Fibroblast of lung (primary cell): ENCODE results near the gene CAMKMT. TPM values are rescaled to one million over a fixed set of nuclear protein-coding genes. Genes with fewer than 3 reads are reported as not detected.
"Not testable (repeated sequence)": the region's sequence is repeated elsewhere in the genome, so short reads cannot be mapped to it uniquely, and the experiment has no call there.

Experiments
- DNase-seq, 2 donors: peaks; one replicate each; pipeline versions ENCODE4 v3.0.0 to v3.0.0-alpha.2; 2010; ENCODE audit warnings: low read depth in 2 of 2
- H2AFZ ChIP-seq: 2 replicates; pipeline ENCODE4 v1.5.1; 2012; ENCODE audit warnings: low read length, control low read depth, inconsistent platforms
- H3K27ac ChIP-seq: 2 replicates; pipeline ENCODE4 v1.5.1; 2011; ENCODE audit warnings: low read length, control low read depth; ENCODE audit not compliant: insufficient read depth
- H3K27me3 ChIP-seq: 2 replicates; pipeline ENCODE4 v1.5.1; 2011; ENCODE audit warnings: mild to moderate bottlenecking, low read length; ENCODE audit not compliant: control insufficient read depth, insufficient read depth
- H3K36me3 ChIP-seq: 2 replicates; pipeline ENCODE4 v1.5.1; 2011; ENCODE audit warnings: low read length; ENCODE audit not compliant: control insufficient read depth, insufficient read depth
- H3K4me1 ChIP-seq: 2 replicates; pipeline ENCODE4 v1.5.1; 2011; ENCODE audit warnings: low read length; ENCODE audit not compliant: control insufficient read depth, insufficient read depth; ENCODE audit errors: extremely low read depth
- H3K4me2 ChIP-seq: 2 replicates; pipeline ENCODE4 v1.5.1; 2011; ENCODE audit warnings: low read length, control low read depth; ENCODE audit not compliant: insufficient read depth; ENCODE audit errors: extremely low read depth
- H3K4me3 ChIP-seq, 4 experiments: fragments of 200-600 bp in 1 of 4; sonication (generic) in 1 of 4; replicated peaks in 1 of 4; 2 replicates each; pipeline ENCODE4 v1.5.1; 2011 to 2016; ENCODE audit warnings: low read length in 4 of 4, low read depth in 3 of 4, mild to moderate bottlenecking in 3 of 4, control low read depth in 2 of 4, inconsistent platforms in 1 of 4, mixed read lengths in 1 of 4; ENCODE audit not compliant: insufficient read depth in 1 of 4; ENCODE audit errors: control extremely low read depth in 1 of 4
- H3K79me2 ChIP-seq: 2 replicates; pipeline ENCODE4 v1.5.1; 2012; ENCODE audit warnings: mild to moderate bottlenecking, low read length, inconsistent platforms; ENCODE audit not compliant: control insufficient read depth, insufficient read depth
- H3K9ac ChIP-seq: 2 replicates; pipeline ENCODE4 v1.5.1; 2011; ENCODE audit warnings: mild to moderate bottlenecking, low read length, control low read depth; ENCODE audit not compliant: insufficient read depth
- H3K9me3 ChIP-seq: 2 replicates; pipeline ENCODE4 v1.5.1; 2012; ENCODE audit warnings: low read depth, low read length; ENCODE audit not compliant: control insufficient read depth, insufficient read depth
- H4K20me1 ChIP-seq: 2 replicates; pipeline ENCODE4 v1.5.1; 2011; ENCODE audit warnings: low read length; ENCODE audit not compliant: control insufficient read depth, insufficient read depth; ENCODE audit errors: extremely low read depth
- EZH2 ChIP-seq: IDR thresholded peaks from 2 replicates; pipeline ENCODE4 v1.5.1; 2012; ENCODE audit warnings: low read length, control low read depth, mild to moderate bottlenecking; ENCODE audit errors: missing control alignments
- polyA plus RNA-seq, 2 donors: library from polyadenylated mRNA; depleted of rRNA in 1 of 2; stranded (reverse) in 1 of 2; unstranded in 1 of 2; fragments of >200 nt; gene quantifications; 2 replicates each; pipeline ENCODE4 v1.2.1, GENCODE V29; 2011 to 2012; ENCODE audit warnings: missing spikeins in 1 of 2
- total RNA-seq: library from RNA; depleted of rRNA; stranded (reverse); fragments of >200 nt; gene quantifications from 2 replicates; pipeline ENCODE4 v1.2.1, GENCODE V29; 2014
- TF ChIP-seq, protein P1 (sequence below), 2 donors: IDR thresholded peaks in 1 of 2; conservative IDR thresholded peaks in 1 of 2; 1 replicate in 1 of 2; 2 replicates in 1 of 2; pipeline ENCODE4 v1.5.1; 2011 to 2012; ENCODE audit warnings: low read length in 2 of 2, control low read depth in 1 of 2, inconsistent platforms in 1 of 2, low read depth in 1 of 2, mild to moderate bottlenecking in 1 of 2

CAMKMT gene
- total and polyA plus RNA-seq, 2 donors (not counting 1 experiment from before 2014, with no cell fraction given), result 7.9 to 11.6 TPM

- Histone ChIP-seq H3K9me3 (no peaks in the 10 kb centered on the region), H4K20me1 (no peaks in the 10 kb centered on the region), H3K4me1 (no peaks in the 10 kb centered on the region), H3K9ac (no peak overlapping the region), H3K27ac (no peak overlapping the region), H3K4me3 (no peak overlapping the region), H3K27me3 (no peaks in the 10 kb centered on the region), H2AFZ (no peak overlapping the region), H3K36me3 (no peaks in the 10 kb centered on the region), H3K4me2 (no peak overlapping the region), H3K79me2 (no peaks in the 10 kb centered on the region)
- TF ChIP-seq, protein P1, sequence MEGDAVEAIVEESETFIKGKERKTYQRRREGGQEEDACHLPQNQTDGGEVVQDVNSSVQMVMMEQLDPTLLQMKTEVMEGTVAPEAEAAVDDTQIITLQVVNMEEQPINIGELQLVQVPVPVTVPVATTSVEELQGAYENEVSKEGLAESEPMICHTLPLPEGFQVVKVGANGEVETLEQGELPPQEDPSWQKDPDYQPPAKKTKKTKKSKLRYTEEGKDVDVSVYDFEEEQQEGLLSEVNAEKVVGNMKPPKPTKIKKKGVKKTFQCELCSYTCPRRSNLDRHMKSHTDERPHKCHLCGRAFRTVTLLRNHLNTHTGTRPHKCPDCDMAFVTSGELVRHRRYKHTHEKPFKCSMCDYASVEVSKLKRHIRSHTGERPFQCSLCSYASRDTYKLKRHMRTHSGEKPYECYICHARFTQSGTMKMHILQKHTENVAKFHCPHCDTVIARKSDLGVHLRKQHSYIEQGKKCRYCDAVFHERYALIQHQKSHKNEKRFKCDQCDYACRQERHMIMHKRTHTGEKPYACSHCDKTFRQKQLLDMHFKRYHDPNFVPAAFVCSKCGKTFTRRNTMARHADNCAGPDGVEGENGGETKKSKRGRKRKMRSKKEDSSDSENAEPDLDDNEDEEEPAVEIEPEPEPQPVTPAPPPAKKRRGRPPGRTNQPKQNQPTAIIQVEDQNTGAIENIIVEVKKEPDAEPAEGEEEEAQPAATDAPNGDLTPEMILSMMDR (conservative IDR thresholded peaks at IDR 0.05 in 1 of 2, IDR thresholded peaks at IDR 0.05 in 1 of 2; ENCODE audit: low read depth in 1 of 2, low read length in 2 of 2), result no peak
- no peak for DNase-seq
Observed at GRCh38 chr2:44496130-44496529, 134.4 kb downstream of the CAMKMT start.

DNA sequence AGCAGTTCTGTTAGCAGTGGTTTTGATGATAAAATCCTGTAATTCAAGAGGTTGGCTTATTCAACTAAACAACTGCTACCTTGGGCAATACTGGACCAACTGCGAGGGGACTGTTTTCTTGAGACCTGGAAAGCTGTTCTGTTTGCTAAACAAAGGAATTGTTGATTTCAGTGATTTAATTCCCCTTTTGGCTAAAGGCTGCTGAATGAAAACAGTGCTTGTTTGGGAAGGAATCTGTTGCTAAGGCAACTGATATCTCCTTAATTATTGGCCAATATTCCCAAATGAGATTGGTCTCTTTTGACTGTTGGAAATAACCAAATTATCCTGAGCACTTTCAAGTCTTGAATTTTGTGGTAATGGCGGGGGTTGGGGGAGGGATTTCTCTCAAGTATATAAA, 136.8 kb downstream of the CAMKMT start:
- Histone ChIP-seq H3K79me2 (no peaks in the 10 kb centered on the region), H3K4me2 (no peak overlapping the region), H3K27me3 (no peaks in the 10 kb centered on the region), H3K4me1 (no peaks in the 10 kb centered on the region), H2AFZ (no peak overlapping the region), H3K9ac (no peak overlapping the region), H3K27ac (no peak overlapping the region), H3K4me3 (no peak overlapping the region), H3K36me3 (no peaks in the 10 kb centered on the region), H4K20me1 (no peaks in the 10 kb centered on the region), H3K9me3 (no peaks in the 10 kb centered on the region)
- DNase-seq, result no peak
- TF ChIP-seq EZH2, result no peak
- TF ChIP-seq, protein P1 (conservative IDR thresholded peaks at IDR 0.05 in 1 of 2, IDR thresholded peaks at IDR 0.05 in 1 of 2; ENCODE audit: low read depth in 1 of 2, low read length in 2 of 2), result no peak

GRCh38 chr2:44505664-44506063, 143.9 kb downstream of the CAMKMT start:
- not testable (repeated sequence) for H2AFZ ChIP-seq, H3K27ac ChIP-seq, H3K79me2 ChIP-seq, H3K9me3 ChIP-seq, H3K4me3 ChIP-seq, H4K20me1 ChIP-seq, H3K36me3 ChIP-seq, H3K4me1 ChIP-seq, DNase-seq, H3K4me2 ChIP-seq, H3K27me3 ChIP-seq, H3K9ac ChIP-seq

GRCh38 chr2:44510246-44510645, 148.5 kb downstream of the CAMKMT start:
- Histone ChIP-seq H3K27me3 (no peaks in the 10 kb centered on the region), H3K9me3 (no peaks in the 10 kb centered on the region)
- TF ChIP-seq, protein P1 (conservative IDR thresholded peaks at IDR 0.05 in 1 of 2, IDR thresholded peaks at IDR 0.05 in 1 of 2; ENCODE audit: low read depth in 1 of 2, low read length in 2 of 2), result no peak
- TF ChIP-seq EZH2, result no peak

More at GRCh38 chr2:44510246-44510645, 148.5 kb downstream of the CAMKMT start:
- Histone ChIP-seq H3K9ac (no peak overlapping the region), H2AFZ (no peak overlapping the region), H3K36me3 (no peaks in the 10 kb centered on the region), H4K20me1 (no peaks in the 10 kb centered on the region), H3K4me2 (no peak overlapping the region), H3K4me1 (no peaks in the 10 kb centered on the region), H3K4me3 (no peak overlapping the region), H3K79me2 (no peaks in the 10 kb centered on the region), H3K27ac (no peak overlapping the region)
- DNase-seq, result peak in 1 of 2 donors; percentile 13
